Liver (tissue), 3 donors: ENCODE results near the gene STEAP3.

Source experiments
- CTCF ChIP-seq: fragments of 150-350 bp; IDR thresholded peaks from 2 replicates; pipeline ENCODE4 v1.5.1; 2017; ENCODE audit warnings: improper control_type of control experiment, low read depth, low read length; ENCODE audit not compliant: missing input control
- FOXA1 ChIP-seq: IDR thresholded peaks from 2 replicates; pipeline ENCODE4 v1.6.1; 2016; ENCODE audit warnings: antibody characterized with exemption
- RAD21 ChIP-seq, 2 donors: IDR thresholded peaks; 2 replicates each; pipeline ENCODE4 v1.6.1; 2016; ENCODE audit warnings: antibody characterized with exemption in 2 of 2, mild to moderate bottlenecking in 2 of 2
- REST ChIP-seq: IDR thresholded peaks from 2 replicates; pipeline ENCODE4 v1.6.1; 2016; ENCODE audit warnings: antibody characterized with exemption, mild to moderate bottlenecking
- ZBTB33 ChIP-seq: IDR thresholded peaks from 2 replicates; pipeline ENCODE4 v1.6.1; 2016; ENCODE audit warnings: antibody characterized with exemption
- donor health status: healthy.
- donor health status: healthy.

GRCh38 chr2:119276864-119277263 is 53.2 kb downstream of the STEAP3 start:
- no peak for TF ChIP-seq CTCF
- no peak for TF ChIP-seq RAD21 (IDR thresholded peaks at IDR 0.05)
- no peak for TF ChIP-seq FOXA1
- no peak for TF ChIP-seq REST
- TF ChIP-seq ZBTB33 = no peak
